SU-DHL-6 (cell line): ENCODE data around the gene KCTD17.

Source experiments
- H2AFZ ChIP-seq: fragments of 200-600 bp; sonication (generic); 2 replicates; pipeline ENCODE4 v1.6.1; 2014; ENCODE audit warnings: low read depth, mild to moderate bottlenecking, moderate library complexity, mixed read lengths, antibody characterized with exemption, low read length; ENCODE audit not compliant: severe bottlenecking
- H3F3A ChIP-seq: fragments of 200-600 bp; shearing (Covaris generic); 2 replicates; pipeline ENCODE4 v1.6.0; 2016; ENCODE audit warnings: antibody characterized with exemption, mild to moderate bottlenecking; ENCODE audit not compliant: insufficient read depth
- H3K27ac ChIP-seq: fragments of 200-600 bp; sonication (generic); 2 replicates; pipeline ENCODE4 v1.5.1; 2016; ENCODE audit warnings: low read depth, mild to moderate bottlenecking, low read length, moderate library complexity, mixed read lengths
- H3K27me3 ChIP-seq: fragments of 200-600 bp; sonication (generic), shearing (Covaris generic); 2 replicates; pipeline ENCODE4 v1.6.0; 2014; ENCODE audit warnings: mild to moderate bottlenecking, low read length
- H3K36me3 ChIP-seq: fragments of 200-600 bp; sonication (generic); 2 replicates; pipeline ENCODE4 v1.6.1; 2014; ENCODE audit warnings: mild to moderate bottlenecking, low read length, mixed read lengths
- H3K4me2 ChIP-seq: fragments of 300-600, 200-600 bp; shearing (Covaris generic), sonication (generic); 2 replicates; pipeline ENCODE4 v1.6.0; 2014; ENCODE audit warnings: low read length, low read depth, mild to moderate bottlenecking; ENCODE audit not compliant: poor library complexity, severe bottlenecking
- H3K4me3 ChIP-seq: fragments of 200-600 bp; sonication (generic); 2 replicates; pipeline ENCODE4 v1.5.1; 2014; ENCODE audit warnings: antibody characterized with exemption, low read length, mild to moderate bottlenecking, mixed read lengths; ENCODE audit not compliant: insufficient read depth, poor library complexity, severe bottlenecking
- H3K79me2 ChIP-seq: fragments of 200-600 bp; sonication (generic); 2 replicates; pipeline ENCODE4 v1.6.1; 2014; ENCODE audit warnings: mild to moderate bottlenecking, low read length, moderate library complexity; ENCODE audit not compliant: insufficient read depth
- H3K9ac ChIP-seq: fragments of 200-600 bp; sonication (generic); 2 replicates; pipeline ENCODE4 v1.7.0; 2014; ENCODE audit warnings: mild to moderate bottlenecking, low read length
- H3K9me2 ChIP-seq: fragments of 200-600 bp; sonication (generic); replicated peaks from 2 replicates; pipeline ENCODE4 v1.6.1; 2014; ENCODE audit warnings: low read length; ENCODE audit not compliant: insufficient read depth
- H3K9me3 ChIP-seq: fragments of 200-600 bp; sonication (generic); 2 replicates; pipeline ENCODE4 v1.6.1; 2014; ENCODE audit warnings: low read length, mixed read lengths; ENCODE audit not compliant: insufficient read depth
- H4K20me1 ChIP-seq: fragments of 200-600 bp; sonication (generic); 2 replicates; pipeline ENCODE4 v1.6.1; 2014; ENCODE audit warnings: low read depth, mild to moderate bottlenecking, antibody characterized with exemption, low read length, moderate library complexity, mixed read lengths
- CTCF ChIP-seq: fragments of 200-600 bp; sonication (generic); IDR thresholded peaks from one replicate; pipeline ENCODE4 v1.5.1; 2017; ENCODE audit warnings: antibody characterized with exemption, mild to moderate bottlenecking, low read length, moderate library complexity; ENCODE audit not compliant: insufficient read depth, poor library complexity, severe bottlenecking
- EZH2phosphoT487 ChIP-seq: fragments of 200-600 bp; sonication (generic), shearing (Covaris generic); conservative IDR thresholded peaks from 2 replicates; pipeline ENCODE4 v1.6.1; 2018; ENCODE audit warnings: mild to moderate bottlenecking, antibody characterized with exemption, low read length, moderate library complexity, mixed read lengths

The KCTD17 gene

GRCh38 chr22:37100589-37101127 lies 49.1 kb downstream of the KCTD17 start:
- no peak overlapping the region for H3K27ac ChIP-seq
- no peak overlapping the region for H3K9ac ChIP-seq
- H2AFZ ChIP-seq: no peak overlapping the region
- H3K79me2 ChIP-seq: no peaks in the 10 kb centered on the region
- no peaks in the 10 kb centered on the region for H3K27me3 ChIP-seq
- H3K36me3 ChIP-seq: no peaks in the 10 kb centered on the region
- TF ChIP-seq EZH2phosphoT487 (no peak), CTCF (no peak)
- H4K20me1 ChIP-seq: no peaks in the 10 kb centered on the region
- H3K9me2 ChIP-seq: no peaks in the 10 kb centered on the region
- no peaks in the 10 kb centered on the region for H3K9me3 ChIP-seq
- no peak overlapping the region for H3K4me3 ChIP-seq
- no peak overlapping the region for H3K4me2 ChIP-seq
- H3F3A ChIP-seq: no peaks in the 10 kb centered on the region

- no peaks in the 10 kb centered on the region for H3K79me2 ChIP-seq
- no peaks in the 10 kb centered on the region for H3K9me2 ChIP-seq
- H3F3A ChIP-seq: no peaks in the 10 kb centered on the region
- no peak for TF ChIP-seq EZH2phosphoT487
- TF ChIP-seq CTCF: no peak
- no peaks in the 10 kb centered on the region for H3K36me3 ChIP-seq
- H3K9ac ChIP-seq: no peak overlapping the region
- no peak overlapping the region for H3K27ac ChIP-seq
- H3K4me3 ChIP-seq: no peak overlapping the region
- no peak overlapping the region for H2AFZ ChIP-seq
- H4K20me1 ChIP-seq: no peaks in the 10 kb centered on the region
- H3K27me3 ChIP-seq: no peaks in the 10 kb centered on the region
- H3K9me3 ChIP-seq: no peaks in the 10 kb centered on the region
- no peak overlapping the region for H3K4me2 ChIP-seq
Observed at GRCh38 chr22:37101311-37102066, 49.9 kb downstream of the KCTD17 start.

GRCh38 chr22:37103151-37103550 lies 51.6 kb downstream of the KCTD17 start:
- H2AFZ ChIP-seq: no peak overlapping the region
- no peaks in the 10 kb centered on the region for H3K36me3 ChIP-seq
- no peaks in the 10 kb centered on the region for H3K9me2 ChIP-seq
- H3K79me2 ChIP-seq: no peaks in the 10 kb centered on the region
- H3K9ac ChIP-seq: no peak overlapping the region
- H3K27ac ChIP-seq: no peak overlapping the region
- no peaks in the 10 kb centered on the region for H3K9me3 ChIP-seq
- H3K4me3 ChIP-seq: no peak overlapping the region
- TF ChIP-seq CTCF: no peak
- TF ChIP-seq EZH2phosphoT487: no peak
- no peaks in the 10 kb centered on the region for H3F3A ChIP-seq
- no peak overlapping the region for H3K4me2 ChIP-seq
- no peaks in the 10 kb centered on the region for H3K27me3 ChIP-seq
- no peaks in the 10 kb centered on the region for H4K20me1 ChIP-seq
